H9 (cell line): ENCODE results near the gene ABHD1. TPM values are rescaled to one million over a fixed set of nuclear protein-coding genes. Genes with fewer than 3 reads are reported as not detected.

Source experiments
- DNase-seq: peaks from one replicate; pipeline ENCODE4 v3.0.0-alpha.2; 2017
- H2AFZ ChIP-seq: one replicate; pipeline ENCODE4 v1.6.1; 2013; ENCODE audit warnings: mild to moderate bottlenecking, low read length, control low read depth, moderate library complexity
- H2AK5ac ChIP-seq: 2 replicates; pipeline ENCODE4 v1.6.1; 2013; ENCODE audit warnings: low read length, control low read depth, mixed read lengths; ENCODE audit not compliant: insufficient read length
- H2BK120ac ChIP-seq: one replicate; pipeline ENCODE4 v1.6.1; 2013; ENCODE audit warnings: low read depth, mild to moderate bottlenecking, low read length, control low read depth, inconsistent platforms; ENCODE audit not compliant: poor library complexity, severe bottlenecking
- H2BK12ac ChIP-seq: 2 replicates; pipeline ENCODE4 v1.6.1; 2013; ENCODE audit warnings: low read length, control low read depth, mixed read lengths, low read depth; ENCODE audit not compliant: insufficient read length
- H2BK15ac ChIP-seq: 2 replicates; pipeline ENCODE4 v1.6.1; 2013; ENCODE audit warnings: low read depth, low read length, control low read depth
- H2BK20ac ChIP-seq: one replicate; pipeline ENCODE4 v1.6.1; 2013; ENCODE audit warnings: low read depth, mild to moderate bottlenecking, low read length, control low read depth, inconsistent platforms; ENCODE audit not compliant: poor library complexity, severe bottlenecking
- H2BK5ac ChIP-seq: 2 replicates; pipeline ENCODE4 v1.6.1; 2013; ENCODE audit warnings: low read length, control low read depth, mixed read lengths; ENCODE audit not compliant: insufficient read length
- H3K14ac ChIP-seq: 2 replicates; pipeline ENCODE4 v1.6.1; 2013; ENCODE audit warnings: low read length, control low read depth; ENCODE audit not compliant: insufficient read depth
- H3K18ac ChIP-seq: 2 replicates; pipeline ENCODE4 v1.6.1; 2013; ENCODE audit warnings: low read depth, mild to moderate bottlenecking, mixed read lengths, low read length, control low read depth; ENCODE audit not compliant: insufficient read length
- H3K23ac ChIP-seq: 2 replicates; pipeline ENCODE4 v1.6.1; 2013; ENCODE audit warnings: low read length, control low read depth, mixed read lengths, low read depth; ENCODE audit not compliant: insufficient read length
- H3K23me2 ChIP-seq: 2 replicates; pipeline ENCODE4 v1.6.1; 2013; ENCODE audit warnings: low read depth, mild to moderate bottlenecking, mixed read lengths, low read length, control low read depth; ENCODE audit not compliant: insufficient read length, poor library complexity, severe bottlenecking
- H3K27ac ChIP-seq: 2 replicates; pipeline ENCODE4 v1.5.1; 2013; ENCODE audit warnings: low read length, control low read depth, mixed read lengths, low read depth; ENCODE audit not compliant: insufficient read length
- H3K27me3 ChIP-seq: 2 replicates; pipeline ENCODE4 v1.6.1; 2013; ENCODE audit warnings: low read length, control low read depth, inconsistent platforms; ENCODE audit not compliant: insufficient read depth
- H3K4ac ChIP-seq: 2 replicates; pipeline ENCODE4 v1.6.1; 2013; ENCODE audit warnings: low read depth, mild to moderate bottlenecking, control low read depth, inconsistent platforms, low read length, moderate library complexity
- H3K4me1 ChIP-seq: 2 replicates; pipeline ENCODE4 v1.6.1; 2013; ENCODE audit warnings: low read length, control low read depth, inconsistent platforms; ENCODE audit not compliant: insufficient read depth
- H3K4me2 ChIP-seq: 2 replicates; pipeline ENCODE4 v1.6.1; 2013; ENCODE audit warnings: low read length, control low read depth, mixed read lengths; ENCODE audit not compliant: insufficient read length, insufficient read depth
- H3K56ac ChIP-seq: 2 replicates; pipeline ENCODE4 v1.6.1; 2013; ENCODE audit warnings: low read depth, mild to moderate bottlenecking, mixed read lengths, low read length, control low read depth; ENCODE audit not compliant: insufficient read length
- H3K79me1 ChIP-seq: 2 replicates; pipeline ENCODE4 v1.6.1; 2013; ENCODE audit warnings: low read depth, mild to moderate bottlenecking, moderate library complexity, low read length, control low read depth, inconsistent platforms; ENCODE audit not compliant: insufficient read depth, poor library complexity, severe bottlenecking
- H3K79me2 ChIP-seq: 2 replicates; pipeline ENCODE4 v1.6.1; 2013; ENCODE audit warnings: low read length, control low read depth, inconsistent platforms; ENCODE audit not compliant: insufficient read depth
- H3K9ac ChIP-seq: 2 replicates; pipeline ENCODE4 v1.6.1; 2013; ENCODE audit warnings: low read length, control low read depth, mixed read lengths; ENCODE audit not compliant: insufficient read length; ENCODE audit errors: extremely low read depth
- H3K9me3 ChIP-seq: one replicate; pipeline ENCODE4 v1.6.1; 2013; ENCODE audit warnings: low read depth, low read length, inconsistent platforms; ENCODE audit not compliant: control insufficient read depth
- H3T11ph ChIP-seq: one replicate; pipeline ENCODE4 v1.6.1; 2013; ENCODE audit warnings: mild to moderate bottlenecking, low read length, control low read depth, inconsistent platforms
- H4K20me1 ChIP-seq: one replicate; pipeline ENCODE4 v1.6.1; 2013; ENCODE audit not compliant: control insufficient read depth, insufficient read length, insufficient read depth
- H4K5ac ChIP-seq: 2 replicates; pipeline ENCODE4 v1.6.1; 2013; ENCODE audit warnings: low read depth, mild to moderate bottlenecking, mixed read lengths, low read length, control low read depth; ENCODE audit not compliant: insufficient read length
- H4K8ac ChIP-seq: replicated peaks from 2 replicates; pipeline ENCODE4 v1.6.1; 2013; ENCODE audit warnings: low read length, control low read depth, mixed read lengths, low read depth; ENCODE audit not compliant: insufficient read length
- H4K91ac ChIP-seq: 2 replicates; pipeline ENCODE4 v1.6.1; 2013; ENCODE audit warnings: low read depth, mild to moderate bottlenecking, moderate library complexity, mixed read lengths, low read length, control low read depth; ENCODE audit not compliant: insufficient read length
- H3K27ac Mint-ChIP-seq, 3 experiments: 2 replicates in 2 of 3; 3 replicates in 1 of 3; pipeline ENCODE4 v1.8.0; 2020 to 2021; ENCODE audit warnings: mixed read lengths in 3 of 3, mild to moderate bottlenecking in 1 of 3, moderate library complexity in 1 of 3
- H3K27me3 Mint-ChIP-seq: 2 replicates; pipeline ENCODE4 v1.8.0; 2021; ENCODE audit warnings: low read depth, mild to moderate bottlenecking, moderate library complexity, mixed read lengths
- H3K36me3 Mint-ChIP-seq, 3 experiments: 2 replicates in 2 of 3; 3 replicates in 1 of 3; pipeline ENCODE4 v1.8.0; 2020 to 2021; ENCODE audit warnings: low read depth in 3 of 3, mixed read lengths in 3 of 3; ENCODE audit not compliant: insufficient read depth in 1 of 3
- H3K4me1 Mint-ChIP-seq, 2 experiments: 2 replicates each; pipeline ENCODE4 v1.8.0; 2020; ENCODE audit warnings: mixed read lengths in 2 of 2
- H3K4me3 Mint-ChIP-seq, 2 experiments: 2 replicates in 1 of 2; 3 replicates in 1 of 2; pipeline ENCODE4 v1.8.0; 2020 to 2021; ENCODE audit warnings: mild to moderate bottlenecking in 2 of 2, mixed read lengths in 2 of 2, moderate library complexity in 1 of 2
- H3K9me3 Mint-ChIP-seq, 2 experiments: 2 replicates in 1 of 2; 3 replicates in 1 of 2; pipeline ENCODE4 v1.8.0; 2020; ENCODE audit warnings: mild to moderate bottlenecking in 2 of 2, mixed read lengths in 2 of 2, moderate library complexity in 1 of 2
- CTCF ChIP-seq: fragments of 200-600 bp; sonication (generic); conservative IDR thresholded peaks from 3 replicates; pipeline ENCODE4 v1.8.0; 2021; ENCODE audit warnings: antibody characterized with exemption, mild to moderate bottlenecking
- WGBS: extraction: QIAGEN DNeasy Blood & Tissue Kit; methylation state at CpG from one replicate; pipeline ENCODE4 v1.1.7; 2013; ENCODE audit warnings: missing lambda C conversion rate, low lambda C conversion rate, mixed read lengths; ENCODE audit not compliant: insufficient read length; ENCODE audit errors: extremely low coverage; 5-methylcytosine and 5-hydroxymethylcytosine counted together
- total RNA-seq: library from RNA; stranded (reverse); gene quantifications from 2 replicates; pipeline ENCODE4 v1.2.1, GENCODE V29; 2021

Gene ABHD1
- total RNA-seq, 1 experiment from 2014 or later, result 0.31 TPM

GRCh38 chr2:27135478-27135955, 11.9 kb downstream of the ABHD1 start:
- no peak overlapping the region for H2BK5ac ChIP-seq
- no peak overlapping the region for H3K56ac ChIP-seq
- no peak overlapping the region for H4K8ac ChIP-seq
- Mint-ChIP-seq H3K4me3 (peak overlapping the region; percentile 90 to 96; a peak in 3 of 5 replicates), H3K27me3 (peaks cover 10% of the 10 kb centered on the region), H3K9me3 (no peaks in the 10 kb centered on the region), H3K27ac (peak overlapping the region in 2 of 3 experiments; percentile 31 to 40; a peak in 2 of 7 replicates), H3K4me1 (peaks cover 10 to 11% of the 10 kb centered on the region in 2 experiments), H3K36me3 (peaks cover 9 to 28% (median 27%) of the 10 kb centered on the region in 3 experiments)
- no peaks in the 10 kb centered on the region for H3K4me1 ChIP-seq
- no peak overlapping the region for H3K4ac ChIP-seq
- no peak overlapping the region for H3K18ac ChIP-seq
- H4K91ac ChIP-seq, result no peak overlapping the region
- no peaks in the 10 kb centered on the region for H3K27me3 ChIP-seq
- no peak overlapping the region for H4K5ac ChIP-seq
- H3T11ph ChIP-seq, result no peak overlapping the region
- no peak for TF ChIP-seq CTCF
- no peak overlapping the region for H2AK5ac ChIP-seq
- H3K23me2 ChIP-seq, result no peaks in the 10 kb centered on the region
- H3K4me2 ChIP-seq, result no peak overlapping the region
- H3K9me3 ChIP-seq, result no peaks in the 10 kb centered on the region
- H2BK20ac ChIP-seq, result no peak overlapping the region
- H3K27ac ChIP-seq, result no peak overlapping the region
- no peak for DNase-seq
- H2BK12ac ChIP-seq, result no peak overlapping the region
- H3K23ac ChIP-seq, result no peak overlapping the region
- no peak overlapping the region for H2BK120ac ChIP-seq
- H2AFZ ChIP-seq, result no peak overlapping the region
- no peak overlapping the region for H2BK15ac ChIP-seq
- H3K9ac ChIP-seq, result no peak overlapping the region
- H3K14ac ChIP-seq, result no peak overlapping the region
- no CpG with 5 or more reads among the region's 12 CpGs for WGBS
- H4K20me1 ChIP-seq, result no peaks in the 10 kb centered on the region
- peaks cover 2% of the 10 kb centered on the region; the same call in 1 of the 2 replicates for H3K79me2 ChIP-seq
- peaks cover 4% of the 10 kb centered on the region for H3K79me1 ChIP-seq
